Right renal cortex interstitium (tissue), 3 donors: ENCODE measurements around the gene NCOA7. TPM values are rescaled to one million over a fixed set of nuclear protein-coding genes. Genes with fewer than 3 reads are reported as not detected.
A peak's percentile ranks its signal among the peaks of the same experiment; 100 is the strongest.
"Not testable (repeated sequence)": the region's sequence is repeated elsewhere in the genome, so short reads cannot be mapped to it uniquely, and the experiment has no call there.

Experiments
- DNase-seq, 3 donors: peaks; one replicate each; pipeline ENCODE4 v3.0.0-alpha.2; 2013; ENCODE audit warnings: low read depth in 3 of 3, low spot score in 2 of 3
- polyA plus RNA-seq, 3 donors: library from polyadenylated mRNA; unstranded; fragments of 120-200 nt; gene quantifications; one replicate each; pipeline ENCODE4 v1.2.1, GENCODE V29; 2013; ENCODE audit not compliant: insufficient read length in 3 of 3

The NCOA7 gene
- polyA plus RNA-seq, 3 donors = 44.6 to 69.7 (median 54.3) TPM

GRCh38 chr6:125789576-125790357 is 993 bp upstream of the NCOA7 start:
- peak in 1 of 3 donors; percentile 43 for DNase-seq

- DNase-seq = no peak
These were observed 525 bp downstream of the NCOA7 start for GRCh38 chr6:125791151-125791819.

- no peak for DNase-seq
These were observed 1.0 kb downstream of the NCOA7 start for GRCh38 chr6:125791820-125792165.

DNA sequence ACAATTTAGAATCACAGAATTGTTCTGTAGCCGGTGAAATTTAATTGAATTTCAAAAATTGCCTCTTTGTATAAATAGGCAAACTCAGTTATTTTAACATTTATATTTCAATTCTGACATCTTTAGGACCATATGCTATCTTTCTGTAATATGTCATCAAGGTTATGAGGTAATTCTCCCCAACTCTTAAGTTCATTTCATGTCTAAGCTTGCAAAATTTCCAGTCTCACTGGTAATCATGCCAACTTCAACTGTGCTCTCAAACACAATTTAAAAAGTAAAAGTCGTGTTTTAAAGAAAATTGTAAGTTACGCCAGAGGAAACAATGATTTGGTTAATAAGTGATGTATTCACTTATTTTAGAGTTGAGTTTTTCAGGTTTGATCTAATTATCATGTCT is 1.4 kb downstream of the NCOA7 start:
- no peak for DNase-seq

DNA sequence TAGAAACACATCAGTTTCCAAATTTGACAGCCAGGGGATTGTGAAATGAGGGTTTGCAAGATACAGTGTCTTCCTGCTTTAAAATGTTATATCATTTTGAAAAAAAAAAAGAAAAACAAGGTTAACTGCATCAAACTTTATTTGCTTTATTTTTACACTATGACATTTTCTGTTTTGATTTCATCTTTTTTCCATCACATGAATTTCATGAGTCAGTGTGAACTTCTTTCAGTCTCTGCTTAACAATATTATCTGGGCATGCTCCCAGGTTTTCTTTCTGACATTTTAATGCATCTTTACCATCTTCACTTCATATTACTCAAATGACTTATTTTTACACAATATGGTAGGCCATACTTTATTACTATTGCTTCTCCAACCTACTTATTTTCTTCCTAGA is 1.9 kb downstream of the NCOA7 start:
- DNase-seq = no peak

GRCh38 chr6:125793280-125793679 is 2.5 kb downstream of the NCOA7 start:
- DNase-seq = no peak

GRCh38 chr6:125793863-125794262 is 3.1 kb downstream of the NCOA7 start:
- DNase-seq = no peak

- DNase-seq = no peak
These were observed 3.8 kb downstream of the NCOA7 start for GRCh38 chr6:125794342-125795137.

DNA sequence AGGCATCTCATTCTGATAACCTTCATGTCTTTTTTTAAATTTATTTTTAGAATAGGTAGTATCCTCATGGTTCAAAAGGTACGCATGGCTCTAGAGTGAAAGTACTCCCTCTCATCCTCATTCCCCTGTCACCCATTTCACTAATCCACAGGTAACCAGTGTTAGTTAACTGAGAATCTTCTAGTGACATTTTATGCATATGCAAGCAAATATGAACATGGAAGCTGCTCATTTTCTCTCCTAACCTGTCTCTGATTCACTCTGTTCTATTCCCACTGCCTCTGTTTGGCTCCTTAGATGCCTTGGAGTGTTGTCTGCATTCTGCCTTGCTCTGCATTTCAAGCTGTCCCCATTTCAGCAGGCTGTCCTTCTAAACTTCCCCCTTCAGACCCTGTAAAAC is 4.5 kb downstream of the NCOA7 start:
- no peak for DNase-seq

GRCh38 chr6:125797120-125797885 is 6.5 kb downstream of the NCOA7 start:
- no peak for DNase-seq

DNA sequence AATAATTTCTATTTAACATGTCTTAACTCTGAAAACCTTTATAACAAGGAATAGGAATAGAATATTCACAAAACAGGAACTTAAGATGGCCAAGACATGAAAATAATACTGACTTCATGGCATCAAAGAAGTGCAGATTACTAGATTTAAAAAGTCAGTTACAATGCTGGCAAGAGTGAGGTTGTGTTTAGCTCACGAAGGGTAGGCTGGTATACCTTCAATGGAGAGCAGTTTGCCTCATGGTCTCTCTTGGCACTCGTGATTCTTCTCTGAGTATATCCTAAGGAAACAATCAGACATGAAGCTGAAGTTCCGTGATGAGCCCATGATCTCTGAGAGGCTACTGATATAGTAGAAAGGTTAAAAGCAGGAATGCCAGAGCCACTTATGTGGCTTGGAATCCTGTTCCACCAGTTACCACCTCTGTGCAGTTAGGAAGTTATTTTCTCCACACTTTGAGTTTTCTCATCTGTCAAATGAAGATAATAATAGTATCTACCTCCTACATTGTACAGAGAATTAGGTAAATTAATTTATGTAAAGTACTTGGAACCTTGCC is 7.2 kb downstream of the NCOA7 start:
- no peak for DNase-seq

- no peak for DNase-seq
These were observed 8.2 kb downstream of the NCOA7 start for GRCh38 chr6:125798734-125799508.

DNA sequence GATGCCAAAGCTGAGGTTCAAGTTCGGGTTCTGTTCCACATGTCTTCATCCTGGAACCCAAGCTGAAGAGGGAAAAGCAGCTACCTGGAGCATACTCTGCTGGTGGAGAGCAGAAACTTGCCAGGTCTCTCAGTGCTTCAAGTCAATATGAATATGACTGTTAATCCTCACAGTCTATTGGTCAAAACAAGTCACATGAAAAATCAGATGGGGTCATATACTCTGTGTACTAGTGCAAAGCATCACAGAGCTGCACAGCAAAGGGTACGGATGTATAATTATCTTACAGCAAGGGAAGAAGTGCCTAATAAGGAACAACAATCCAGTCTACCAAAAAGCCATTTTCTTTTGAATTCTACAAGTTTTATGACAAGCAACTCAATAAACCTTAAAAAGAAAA is 11.6 kb downstream of the NCOA7 start:
- DNase-seq = no peak

- no peak for DNase-seq
These were observed 12.2 kb downstream of the NCOA7 start for GRCh38 chr6:125802943-125803377.

DNA sequence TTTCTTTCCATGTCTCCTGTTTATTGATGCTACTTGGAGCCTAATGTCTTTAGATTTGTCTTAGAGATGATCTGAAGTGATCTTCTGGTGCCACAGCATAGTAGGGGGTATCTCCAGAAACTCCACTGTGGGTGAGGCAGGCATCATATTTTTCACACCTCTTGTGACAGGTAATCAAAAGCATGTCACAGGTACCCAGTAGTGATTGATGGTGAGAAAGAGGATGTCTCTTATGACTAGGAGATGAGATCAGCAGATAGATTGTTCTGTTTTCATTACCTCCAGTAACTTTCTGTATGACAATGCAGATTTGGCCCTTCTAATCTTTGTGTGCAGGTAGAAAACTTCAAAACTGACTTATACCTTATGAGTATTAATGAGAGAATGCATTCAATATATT is 13.5 kb downstream of the NCOA7 start:
- no peak for DNase-seq

GRCh38 chr6:125804866-125805425 is 14.2 kb downstream of the NCOA7 start:
- not testable (repeated sequence) for DNase-seq

DNA sequence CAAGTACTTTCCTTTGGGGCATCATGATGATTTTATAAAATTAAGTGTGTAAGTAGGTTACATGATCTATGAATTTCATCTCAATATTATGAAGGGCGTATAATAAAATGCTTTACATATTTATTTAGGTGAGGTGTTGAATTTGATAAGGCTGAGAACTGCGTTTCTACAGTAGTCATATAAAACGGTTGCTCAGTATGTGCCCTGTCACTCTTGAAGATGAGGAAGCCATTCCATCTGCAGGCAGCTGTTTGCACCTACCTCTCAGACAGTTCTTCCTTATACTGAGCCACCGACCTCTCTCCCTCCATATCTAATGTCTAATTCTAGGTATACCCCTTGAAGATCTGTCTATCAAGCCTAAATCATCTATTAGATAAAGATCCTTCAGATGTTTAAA is 16.1 kb downstream of the NCOA7 start:
- no peak for DNase-seq

- no peak for DNase-seq
These were observed 16.5 kb downstream of the NCOA7 start for GRCh38 chr6:125807293-125807692.

DNA sequence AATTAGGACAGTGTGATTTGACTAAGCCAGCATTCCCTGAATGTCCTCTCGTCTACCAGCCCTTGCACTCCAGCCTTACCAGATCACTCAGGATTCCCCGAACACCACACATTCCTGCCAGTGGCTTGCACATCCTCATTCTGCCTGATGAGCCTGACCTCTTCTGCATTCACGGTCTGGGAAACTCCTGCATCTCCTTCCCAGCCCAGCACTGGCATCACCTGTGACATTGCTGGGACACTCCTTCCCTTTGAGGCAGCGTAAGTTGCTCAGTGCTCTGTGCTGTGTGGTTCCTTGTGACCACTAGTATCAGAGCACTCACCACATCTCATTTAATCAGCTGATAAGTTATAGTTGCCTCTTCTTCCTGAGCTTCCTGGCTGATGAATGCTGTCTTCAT is 17.3 kb downstream of the NCOA7 start:
- DNase-seq = no peak
